IPS-18c (cell line): ENCODE measurements around the gene USP44.
"Not testable (repeated sequence)": the region's sequence is repeated elsewhere in the genome, so short reads cannot be mapped to it uniquely, and the experiment has no call there.

Source experiments
- H3K4me3 ChIP-seq: 2 replicates; pipeline ENCODE4 v1.7.0; 2013; ENCODE audit warnings: low read depth, mild to moderate bottlenecking, low read length, moderate library complexity; ENCODE audit not compliant: insufficient read depth
- H3K9me3 ChIP-seq: one replicate; pipeline ENCODE4 v1.6.1; 2013; ENCODE audit warnings: mild to moderate bottlenecking, low read length, moderate library complexity; ENCODE audit not compliant: control insufficient read depth, insufficient read depth

Gene USP44

GRCh38 chr12:95484524-95484923 is 66.8 kb downstream of the USP44 start:
- no peaks in the 10 kb centered on the region for H3K9me3 ChIP-seq
- H3K4me3 ChIP-seq = no peak overlapping the region

- not testable (repeated sequence) for H3K4me3 ChIP-seq, H3K9me3 ChIP-seq
These were observed 68.7 kb downstream of the USP44 start for GRCh38 chr12:95482564-95482963.

- no peaks in the 10 kb centered on the region for H3K9me3 ChIP-seq
- no peak overlapping the region for H3K4me3 ChIP-seq
These were observed 69.4 kb downstream of the USP44 start for GRCh38 chr12:95481888-95482287.

- H3K4me3 ChIP-seq = no peak overlapping the region
- no peaks in the 10 kb centered on the region for H3K9me3 ChIP-seq
These were observed 70.2 kb downstream of the USP44 start for GRCh38 chr12:95481072-95481471.

GRCh38 chr12:95480230-95480629 is 71.0 kb downstream of the USP44 start:
- Histone ChIP-seq H3K4me3 (no peak overlapping the region), H3K9me3 (no peaks in the 10 kb centered on the region)

- Histone ChIP-seq H3K4me3 (peak overlapping the region; percentile 88), H3K9me3 (no peaks in the 10 kb centered on the region)
These were observed 76.7 kb downstream of the USP44 start for GRCh38 chr12:95474660-95474958.

GRCh38 chr12:95473884-95474659 is 77.2 kb downstream of the USP44 start, which contains the start of gene METAP2:
Gene METAP2, plus strand, starts transcription at chr12:95474152. Its CDS starts 28 bp downstream, at chr12:95474180.
- Histone ChIP-seq H3K9me3 (no peaks in the 10 kb centered on the region), H3K4me3 (peak within 1 kb of the TSS; percentile 88)

GRCh38 chr12:95473231-95473883 is 77.9 kb downstream of the USP44 start:
- Histone ChIP-seq H3K4me3 (peak overlapping the region; percentile 88), H3K9me3 (no peaks in the 10 kb centered on the region)

- H3K9me3 ChIP-seq = no peaks in the 10 kb centered on the region
- no peak overlapping the region for H3K4me3 ChIP-seq
These were observed 81.0 kb downstream of the USP44 start for GRCh38 chr12:95470300-95470699.
